ENCODE results near the gene NR4A2. TPM values are rescaled to one million over a fixed set of nuclear protein-coding genes. Genes with fewer than 3 reads are reported as not detected.

Gene NR4A2
- total and polyA plus RNA-seq, 4 donors: 3.7 to 7.9 (median 5.6) TPM

DNA sequence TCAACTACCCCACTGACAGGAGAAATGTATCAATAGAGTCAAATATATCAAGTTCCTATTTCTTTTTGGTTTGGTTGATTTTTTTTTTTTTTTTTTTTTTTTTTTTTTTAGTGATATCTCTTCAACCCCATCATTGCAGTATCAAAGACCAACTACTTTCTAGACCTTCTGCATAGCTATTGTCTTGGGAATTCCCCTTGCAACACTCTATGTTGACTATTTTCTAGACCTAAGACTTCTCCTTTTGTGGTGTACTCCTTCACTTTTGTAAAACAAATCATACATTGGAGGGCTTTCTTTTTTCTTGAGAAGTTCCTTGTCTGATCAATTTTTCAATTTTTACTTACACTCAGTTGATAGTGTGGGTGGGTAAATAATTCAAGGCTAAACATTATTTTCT lies 46.5 kb upstream of the NR4A2 start:
- DNase-seq (no peak), ATAC-seq (ENCODE audit: insufficient read depth, low FRiP score) (no peak)
- no peak overlapping the region for H3K27ac ChIP-seq (ENCODE audit: low read depth in 1 of 2, low read length in 1 of 2)
- TF ChIP-seq, protein P1, sequence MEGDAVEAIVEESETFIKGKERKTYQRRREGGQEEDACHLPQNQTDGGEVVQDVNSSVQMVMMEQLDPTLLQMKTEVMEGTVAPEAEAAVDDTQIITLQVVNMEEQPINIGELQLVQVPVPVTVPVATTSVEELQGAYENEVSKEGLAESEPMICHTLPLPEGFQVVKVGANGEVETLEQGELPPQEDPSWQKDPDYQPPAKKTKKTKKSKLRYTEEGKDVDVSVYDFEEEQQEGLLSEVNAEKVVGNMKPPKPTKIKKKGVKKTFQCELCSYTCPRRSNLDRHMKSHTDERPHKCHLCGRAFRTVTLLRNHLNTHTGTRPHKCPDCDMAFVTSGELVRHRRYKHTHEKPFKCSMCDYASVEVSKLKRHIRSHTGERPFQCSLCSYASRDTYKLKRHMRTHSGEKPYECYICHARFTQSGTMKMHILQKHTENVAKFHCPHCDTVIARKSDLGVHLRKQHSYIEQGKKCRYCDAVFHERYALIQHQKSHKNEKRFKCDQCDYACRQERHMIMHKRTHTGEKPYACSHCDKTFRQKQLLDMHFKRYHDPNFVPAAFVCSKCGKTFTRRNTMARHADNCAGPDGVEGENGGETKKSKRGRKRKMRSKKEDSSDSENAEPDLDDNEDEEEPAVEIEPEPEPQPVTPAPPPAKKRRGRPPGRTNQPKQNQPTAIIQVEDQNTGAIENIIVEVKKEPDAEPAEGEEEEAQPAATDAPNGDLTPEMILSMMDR (IDR thresholded peaks at IDR 0.05; ENCODE audit: control extremely low read depth, extremely low read depth): no peak
- no peak overlapping the region for H3K9ac ChIP-seq (ENCODE audit: insufficient read depth in 1 of 2, low read length in 2 of 2)
- H3K27me3 ChIP-seq (ENCODE audit: control insufficient read depth in 3 of 3, insufficient read depth in 3 of 3, low read length in 2 of 3): no peaks in the 10 kb centered on the region
- H3K4me1 ChIP-seq (ENCODE audit: control insufficient read depth in 5 of 5, insufficient read depth in 5 of 5, low read length in 5 of 5): peaks cover 0 to 2% (median 0%) of the 10 kb centered on the region in 5 donors
- peaks cover 0 to 2% (median 0%) of the 10 kb centered on the region in 4 donors for H3K9me3 ChIP-seq (ENCODE audit: control insufficient read depth in 4 of 4, insufficient read depth in 3 of 4, low read length in 3 of 4)
- no peaks in the 10 kb centered on the region for H3K36me3 ChIP-seq (ENCODE audit: control insufficient read depth in 4 of 4, insufficient read depth in 4 of 4, low read length in 4 of 4)
- H3K4me3 ChIP-seq: no peak overlapping the region

DNA sequence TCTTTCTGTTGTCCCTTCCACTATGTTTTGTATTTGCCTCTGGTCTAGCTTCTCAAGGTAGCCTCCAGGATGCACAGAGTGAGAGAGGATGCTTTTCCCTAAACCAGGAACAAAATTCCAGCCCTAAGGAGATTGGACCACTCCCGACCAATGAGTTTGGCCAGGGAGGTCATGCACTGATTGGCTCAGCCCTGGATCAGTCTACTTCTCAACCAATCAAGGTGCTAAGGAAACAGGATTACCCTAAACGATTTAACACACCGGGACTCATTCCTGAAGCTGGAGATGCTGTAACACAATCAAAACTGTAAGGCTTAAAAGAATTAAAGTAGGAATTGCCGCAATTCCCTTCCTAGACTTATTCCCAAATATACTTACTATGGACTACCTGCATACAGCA lies 34.2 kb upstream of the NR4A2 start:
- TF ChIP-seq, protein P1 (IDR thresholded peaks at IDR 0.05; ENCODE audit: control extremely low read depth, extremely low read depth): no peak

DNA sequence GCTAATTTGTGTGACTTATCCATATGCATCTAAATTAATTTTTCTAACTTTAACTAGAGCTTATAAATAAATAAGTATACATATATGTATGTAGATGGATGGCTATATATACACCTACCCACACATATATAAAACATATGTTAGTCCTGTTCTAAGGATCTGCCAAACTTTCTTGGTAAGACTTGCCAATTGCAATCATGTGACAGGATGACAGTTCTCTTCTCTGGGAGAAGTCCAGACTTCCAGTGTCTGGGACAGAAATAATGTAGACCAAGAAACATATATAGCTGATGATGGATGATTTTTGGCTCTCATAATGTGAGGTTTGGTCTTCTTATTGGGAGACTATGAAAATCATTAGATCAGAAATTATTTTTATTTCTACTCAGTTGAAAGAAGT lies 30.6 kb upstream of the NR4A2 start:
- TF ChIP-seq, protein P1 (IDR thresholded peaks at IDR 0.05; ENCODE audit: control extremely low read depth, extremely low read depth): no peak
- Histone ChIP-seq H3K27me3 (ENCODE audit: control insufficient read depth in 3 of 3, insufficient read depth in 3 of 3, low read length in 2 of 3) (no peaks in the 10 kb centered on the region), H3K27ac (ENCODE audit: low read depth in 1 of 2, low read length in 1 of 2) (no peak overlapping the region), H3K36me3 (ENCODE audit: control insufficient read depth in 4 of 4, insufficient read depth in 4 of 4, low read length in 4 of 4) (no peaks in the 10 kb centered on the region), H3K9ac (ENCODE audit: insufficient read depth in 1 of 2, low read length in 2 of 2) (no peak overlapping the region), H3K9me3 (ENCODE audit: control insufficient read depth in 4 of 4, insufficient read depth in 3 of 4, low read length in 3 of 4) (no peaks in the 10 kb centered on the region), H3K4me1 (ENCODE audit: control insufficient read depth in 5 of 5, insufficient read depth in 5 of 5, low read length in 5 of 5) (no peaks in the 10 kb centered on the region), H3K4me3 (no peak overlapping the region)
- DNase-seq (peak in 1 of 3 donors; percentile 29), ATAC-seq (ENCODE audit: insufficient read depth, low FRiP score) (no peak)

More for the DNA sequence above, 34.2 kb upstream of the NR4A2 start:
- no peak for DNase-seq
- Histone ChIP-seq H3K4me3 (no peak overlapping the region), H3K9ac (ENCODE audit: insufficient read depth in 1 of 2, low read length in 2 of 2) (no peak overlapping the region), H3K4me1 (ENCODE audit: control insufficient read depth in 5 of 5, insufficient read depth in 5 of 5, low read length in 5 of 5) (no peaks in the 10 kb centered on the region), H3K27me3 (ENCODE audit: control insufficient read depth in 3 of 3, insufficient read depth in 3 of 3, low read length in 2 of 3) (no peaks in the 10 kb centered on the region), H3K36me3 (ENCODE audit: control insufficient read depth in 4 of 4, insufficient read depth in 4 of 4, low read length in 4 of 4) (no peaks in the 10 kb centered on the region), H3K9me3 (ENCODE audit: control insufficient read depth in 4 of 4, insufficient read depth in 3 of 4, low read length in 3 of 4) (no peaks in the 10 kb centered on the region), H3K27ac (ENCODE audit: low read depth in 1 of 2, low read length in 1 of 2) (no peak overlapping the region)
- WGBS, 2 donors: 92 to 100% methylated on average over 4 of the region's 4 CpGs
- no peak for ATAC-seq (ENCODE audit: insufficient read depth, low FRiP score)

DNA sequence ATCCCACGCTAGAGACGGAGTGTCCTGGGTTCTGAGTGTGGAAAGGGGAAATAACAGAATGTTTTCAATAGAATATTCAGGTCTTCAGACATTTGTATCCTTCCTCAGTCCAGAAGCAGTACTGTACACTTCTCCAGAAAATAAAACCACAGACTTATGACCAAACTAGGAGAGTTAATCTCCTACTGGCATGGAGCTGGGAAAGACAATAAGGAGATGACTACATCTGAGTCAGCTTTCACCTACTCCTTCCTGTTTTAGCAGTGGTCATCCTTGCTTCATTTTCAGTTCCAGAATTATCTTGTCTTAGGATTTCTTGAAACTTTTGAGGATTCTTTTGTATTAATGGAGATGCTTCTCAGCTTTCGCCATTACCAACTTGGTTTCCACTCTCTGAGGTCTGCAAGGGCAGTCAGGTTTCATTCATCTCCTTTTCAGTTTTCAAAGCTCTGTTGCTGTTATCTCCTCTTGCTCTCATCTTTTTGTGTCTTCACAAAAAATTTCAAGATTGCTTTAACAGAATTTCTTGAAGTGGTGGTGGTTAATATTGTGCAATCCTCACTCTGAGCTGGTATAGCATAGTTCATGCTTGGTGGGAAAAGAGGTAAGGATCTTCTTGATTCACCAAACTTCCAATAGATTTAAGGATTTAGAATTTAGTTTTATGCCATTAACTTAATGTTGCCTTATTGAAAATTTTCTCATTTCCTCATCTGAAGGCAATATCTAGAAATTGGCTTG lies 23.7 kb upstream of the NR4A2 start:
- H3K4me1 ChIP-seq (ENCODE audit: control insufficient read depth in 5 of 5, insufficient read depth in 5 of 5, low read length in 5 of 5): no peaks in the 10 kb centered on the region
- H3K27me3 ChIP-seq (ENCODE audit: control insufficient read depth in 3 of 3, insufficient read depth in 3 of 3, low read length in 2 of 3): no peaks in the 10 kb centered on the region
- no peak overlapping the region for H3K27ac ChIP-seq (ENCODE audit: low read depth in 1 of 2, low read length in 1 of 2)
- H3K4me3 ChIP-seq: no peak overlapping the region
- H3K9me3 ChIP-seq (ENCODE audit: control insufficient read depth in 4 of 4, insufficient read depth in 3 of 4, low read length in 3 of 4): no peaks in the 10 kb centered on the region
- TF ChIP-seq, protein P1 (IDR thresholded peaks at IDR 0.05; ENCODE audit: control extremely low read depth, extremely low read depth): no peak
- DNase-seq: no peak
- 87 to 92% methylated on average over 3 of the region's 3 CpGs for WGBS, 2 donors
- no peak for ATAC-seq (ENCODE audit: insufficient read depth, low FRiP score)
- H3K36me3 ChIP-seq (ENCODE audit: control insufficient read depth in 4 of 4, insufficient read depth in 4 of 4, low read length in 4 of 4): no peaks in the 10 kb centered on the region
- no peak overlapping the region for H3K9ac ChIP-seq (ENCODE audit: insufficient read depth in 1 of 2, low read length in 2 of 2)
